ENCODE measurements around the gene FAM20C.

DNA sequence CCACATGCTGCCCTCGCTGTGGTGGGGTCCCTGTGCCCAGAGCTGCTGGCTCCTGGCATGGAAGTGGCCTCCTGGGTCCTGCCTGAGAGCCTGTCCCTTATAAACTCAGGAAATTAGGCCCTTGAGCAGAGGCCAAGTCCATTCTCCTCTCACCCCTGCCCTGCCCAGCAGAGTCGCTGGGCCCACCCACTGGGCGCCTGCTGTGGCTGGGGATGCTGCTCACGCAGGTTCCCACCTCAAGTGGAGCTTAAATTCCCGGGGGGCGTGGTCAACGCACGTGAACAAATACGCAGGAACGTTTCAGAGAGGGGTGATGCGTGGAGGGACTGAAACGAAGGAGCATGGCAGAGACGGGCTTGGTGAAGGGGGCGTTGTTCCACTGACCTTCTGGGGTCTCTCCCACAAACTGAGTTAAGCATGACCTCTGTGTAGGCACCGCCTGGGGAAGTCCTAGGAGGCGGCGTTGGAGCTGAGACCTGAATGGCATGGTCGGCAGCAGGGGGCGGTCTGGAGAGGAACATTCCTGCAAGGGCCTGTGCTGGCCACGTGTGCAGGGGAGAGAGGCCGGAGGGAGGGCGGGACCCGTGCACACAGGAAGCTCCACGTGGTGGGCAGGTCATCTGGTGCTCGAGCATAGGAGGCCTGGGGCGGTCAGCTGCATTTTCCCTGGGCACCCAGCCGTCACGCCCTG is 27.9 kb downstream of the FAM20C start:
- TF ChIP-seq POLR2AphosphoS5 (IDR thresholded peaks at IDR 0.05; ENCODE audit: low read depth) (no peak), CTCF (IDR thresholded peaks at IDR 0.05; ENCODE audit: insufficient read depth, low read length) (no peak), SPI1 (IDR thresholded peaks at IDR 0.05; ENCODE audit: borderline replicate concordance, low read depth) (no peak)
- TF ChIP-seq, protein P1, sequence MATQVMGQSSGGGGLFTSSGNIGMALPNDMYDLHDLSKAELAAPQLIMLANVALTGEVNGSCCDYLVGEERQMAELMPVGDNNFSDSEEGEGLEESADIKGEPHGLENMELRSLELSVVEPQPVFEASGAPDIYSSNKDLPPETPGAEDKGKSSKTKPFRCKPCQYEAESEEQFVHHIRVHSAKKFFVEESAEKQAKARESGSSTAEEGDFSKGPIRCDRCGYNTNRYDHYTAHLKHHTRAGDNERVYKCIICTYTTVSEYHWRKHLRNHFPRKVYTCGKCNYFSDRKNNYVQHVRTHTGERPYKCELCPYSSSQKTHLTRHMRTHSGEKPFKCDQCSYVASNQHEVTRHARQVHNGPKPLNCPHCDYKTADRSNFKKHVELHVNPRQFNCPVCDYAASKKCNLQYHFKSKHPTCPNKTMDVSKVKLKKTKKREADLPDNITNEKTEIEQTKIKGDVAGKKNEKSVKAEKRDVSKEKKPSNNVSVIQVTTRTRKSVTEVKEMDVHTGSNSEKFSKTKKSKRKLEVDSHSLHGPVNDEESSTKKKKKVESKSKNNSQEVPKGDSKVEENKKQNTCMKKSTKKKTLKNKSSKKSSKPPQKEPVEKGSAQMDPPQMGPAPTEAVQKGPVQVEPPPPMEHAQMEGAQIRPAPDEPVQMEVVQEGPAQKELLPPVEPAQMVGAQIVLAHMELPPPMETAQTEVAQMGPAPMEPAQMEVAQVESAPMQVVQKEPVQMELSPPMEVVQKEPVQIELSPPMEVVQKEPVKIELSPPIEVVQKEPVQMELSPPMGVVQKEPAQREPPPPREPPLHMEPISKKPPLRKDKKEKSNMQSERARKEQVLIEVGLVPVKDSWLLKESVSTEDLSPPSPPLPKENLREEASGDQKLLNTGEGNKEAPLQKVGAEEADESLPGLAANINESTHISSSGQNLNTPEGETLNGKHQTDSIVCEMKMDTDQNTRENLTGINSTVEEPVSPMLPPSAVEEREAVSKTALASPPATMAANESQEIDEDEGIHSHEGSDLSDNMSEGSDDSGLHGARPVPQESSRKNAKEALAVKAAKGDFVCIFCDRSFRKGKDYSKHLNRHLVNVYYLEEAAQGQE (IDR thresholded peaks at IDR 0.05; ENCODE audit: insufficient replicate concordance, low read depth), result no peak

Data from HL-60 (cell line).